ENCODE results near the gene DCP2.

The DCP2 gene

DNA sequence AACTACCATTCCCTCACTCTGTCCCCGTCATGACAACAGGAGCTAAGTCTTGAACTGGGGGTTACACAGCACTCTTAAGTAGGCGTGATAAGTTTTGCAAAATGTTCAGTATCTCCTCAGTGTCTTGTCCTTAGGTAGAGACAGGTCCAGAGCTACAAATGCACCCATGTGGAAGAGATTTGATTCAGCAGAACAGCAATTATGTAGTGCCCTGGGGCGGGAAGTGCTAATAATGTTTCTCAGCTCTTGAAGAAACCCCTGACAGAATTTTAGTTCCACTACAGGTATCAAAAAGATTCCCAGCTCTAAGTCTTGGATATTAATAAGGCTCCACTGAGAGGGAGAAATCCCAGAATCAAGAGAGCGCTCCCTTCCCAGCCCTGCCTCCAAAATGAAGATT is 49.6 kb downstream of the DCP2 start:
- DNase-seq (ENCODE audit: low read depth): no peak
- H3K4me3 ChIP-seq (replicated peaks; ENCODE audit: low read depth, low read length): no peak overlapping the region
- TF ChIP-seq, protein P1, sequence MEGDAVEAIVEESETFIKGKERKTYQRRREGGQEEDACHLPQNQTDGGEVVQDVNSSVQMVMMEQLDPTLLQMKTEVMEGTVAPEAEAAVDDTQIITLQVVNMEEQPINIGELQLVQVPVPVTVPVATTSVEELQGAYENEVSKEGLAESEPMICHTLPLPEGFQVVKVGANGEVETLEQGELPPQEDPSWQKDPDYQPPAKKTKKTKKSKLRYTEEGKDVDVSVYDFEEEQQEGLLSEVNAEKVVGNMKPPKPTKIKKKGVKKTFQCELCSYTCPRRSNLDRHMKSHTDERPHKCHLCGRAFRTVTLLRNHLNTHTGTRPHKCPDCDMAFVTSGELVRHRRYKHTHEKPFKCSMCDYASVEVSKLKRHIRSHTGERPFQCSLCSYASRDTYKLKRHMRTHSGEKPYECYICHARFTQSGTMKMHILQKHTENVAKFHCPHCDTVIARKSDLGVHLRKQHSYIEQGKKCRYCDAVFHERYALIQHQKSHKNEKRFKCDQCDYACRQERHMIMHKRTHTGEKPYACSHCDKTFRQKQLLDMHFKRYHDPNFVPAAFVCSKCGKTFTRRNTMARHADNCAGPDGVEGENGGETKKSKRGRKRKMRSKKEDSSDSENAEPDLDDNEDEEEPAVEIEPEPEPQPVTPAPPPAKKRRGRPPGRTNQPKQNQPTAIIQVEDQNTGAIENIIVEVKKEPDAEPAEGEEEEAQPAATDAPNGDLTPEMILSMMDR (IDR thresholded peaks at IDR 0.05; ENCODE audit: low read length, missing control alignments): no peak

GRCh38 chr5:113027015-113027414 is 50.4 kb downstream of the DCP2 start:
- TF ChIP-seq, protein P1 (IDR thresholded peaks at IDR 0.05; ENCODE audit: low read length, missing control alignments): no peak
- no peak for DNase-seq (ENCODE audit: low read depth)
- H3K4me3 ChIP-seq (replicated peaks; ENCODE audit: low read depth, low read length): no peak overlapping the region

DNA sequence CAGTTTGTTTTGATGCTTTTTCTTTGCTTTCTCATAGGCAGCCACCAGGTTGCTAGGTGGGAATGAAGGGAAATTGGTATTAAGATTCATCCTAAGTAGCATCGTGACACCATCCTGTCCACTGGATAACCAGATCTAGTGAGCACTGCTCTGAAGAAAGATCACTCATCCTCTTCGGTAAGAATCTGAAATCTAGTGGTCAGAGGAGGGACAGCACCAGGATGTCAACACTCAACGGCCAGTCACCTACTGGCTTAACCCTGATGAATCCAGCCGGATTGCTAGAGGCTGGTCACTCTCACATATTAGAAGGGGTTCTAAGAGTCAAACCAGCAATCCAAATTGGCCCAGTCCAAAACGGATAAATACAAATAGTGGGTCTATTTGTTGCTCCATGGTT is 50.8 kb downstream of the DCP2 start:
- DNase-seq (ENCODE audit: low read depth): no peak
- TF ChIP-seq, protein P1 (IDR thresholded peaks at IDR 0.05; ENCODE audit: low read length, missing control alignments): no peak
- no peak overlapping the region for H3K4me3 ChIP-seq (replicated peaks; ENCODE audit: low read depth, low read length)

- no peak overlapping the region for H3K4me3 ChIP-seq (replicated peaks; ENCODE audit: low read depth, low read length)
- TF ChIP-seq, protein P1 (IDR thresholded peaks at IDR 0.05; ENCODE audit: low read length, missing control alignments): no peak
- no peak for DNase-seq (ENCODE audit: low read depth)
These were observed 53.0 kb downstream of the DCP2 start for GRCh38 chr5:113029614-113030013.

DNA sequence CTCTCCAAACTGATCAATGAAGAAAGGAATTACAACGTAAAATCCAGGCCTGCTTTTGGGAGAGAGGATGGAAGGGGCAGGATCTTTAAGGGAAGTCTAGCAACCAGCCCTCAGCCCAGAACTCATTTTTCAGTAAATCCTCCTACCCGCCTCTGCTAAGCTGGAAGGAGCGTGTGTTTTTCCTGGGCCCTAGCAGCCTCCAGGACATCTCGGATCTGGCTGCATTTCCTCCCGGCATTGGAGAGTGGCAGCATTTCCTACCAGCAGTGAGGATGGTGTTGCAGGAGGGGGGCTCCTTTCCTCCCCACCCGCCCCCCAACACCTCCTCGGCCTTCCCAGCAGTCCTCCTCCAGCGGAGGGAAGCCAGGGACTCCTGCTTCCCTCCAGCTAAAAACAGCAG is 54.5 kb downstream of the DCP2 start:
- TF ChIP-seq, protein P1 (IDR thresholded peaks at IDR 0.05; ENCODE audit: low read length, missing control alignments): no peak
- H3K4me3 ChIP-seq (replicated peaks; ENCODE audit: low read depth, low read length): no peak overlapping the region
- DNase-seq (ENCODE audit: low read depth): no peak

DNA sequence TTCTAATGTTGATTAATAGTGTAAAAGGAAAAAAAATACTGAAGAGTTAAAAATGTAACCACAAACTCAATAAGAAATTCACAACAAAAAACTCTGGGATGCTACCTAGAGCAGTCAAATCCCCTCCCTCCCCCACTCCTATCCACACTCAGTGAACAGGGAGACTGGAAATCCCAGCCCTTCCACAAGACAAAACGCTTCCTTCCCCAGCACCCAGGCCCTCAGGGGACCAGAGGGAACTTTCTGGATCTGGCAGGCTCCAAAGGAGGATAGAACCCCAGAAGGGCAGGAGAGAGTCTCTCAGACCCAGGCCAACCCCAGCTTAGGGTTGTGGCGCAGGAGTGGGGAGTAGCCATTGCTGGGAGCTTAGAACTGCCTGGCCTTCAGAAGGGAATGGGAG is 55.0 kb downstream of the DCP2 start:
- H3K4me3 ChIP-seq (replicated peaks; ENCODE audit: low read depth, low read length): no peak overlapping the region
- no peak for DNase-seq (ENCODE audit: low read depth)
- TF ChIP-seq, protein P1 (IDR thresholded peaks at IDR 0.05; ENCODE audit: low read length, missing control alignments): no peak

- TF ChIP-seq, protein P1 (IDR thresholded peaks at IDR 0.05; ENCODE audit: low read length, missing control alignments): no peak
- no peak overlapping the region for H3K4me3 ChIP-seq (replicated peaks; ENCODE audit: low read depth, low read length)
- DNase-seq (ENCODE audit: low read depth): peak; percentile 74
These were observed 57.7 kb downstream of the DCP2 start for GRCh38 chr5:113034182-113034773.
